GM12873 (cell line): ENCODE data around the gene B4GALT1.

ENCODE experiments used
- TF ChIP-seq, protein P1 (sequence below): IDR thresholded peaks from 2 replicates; pipeline ENCODE4 v1.5.1; 2012; ENCODE audit warnings: low read depth, mild to moderate bottlenecking, moderate library complexity, low read length, control low read depth; ENCODE audit not compliant: insufficient read depth; ENCODE audit errors: missing control alignments

Gene B4GALT1

DNA sequence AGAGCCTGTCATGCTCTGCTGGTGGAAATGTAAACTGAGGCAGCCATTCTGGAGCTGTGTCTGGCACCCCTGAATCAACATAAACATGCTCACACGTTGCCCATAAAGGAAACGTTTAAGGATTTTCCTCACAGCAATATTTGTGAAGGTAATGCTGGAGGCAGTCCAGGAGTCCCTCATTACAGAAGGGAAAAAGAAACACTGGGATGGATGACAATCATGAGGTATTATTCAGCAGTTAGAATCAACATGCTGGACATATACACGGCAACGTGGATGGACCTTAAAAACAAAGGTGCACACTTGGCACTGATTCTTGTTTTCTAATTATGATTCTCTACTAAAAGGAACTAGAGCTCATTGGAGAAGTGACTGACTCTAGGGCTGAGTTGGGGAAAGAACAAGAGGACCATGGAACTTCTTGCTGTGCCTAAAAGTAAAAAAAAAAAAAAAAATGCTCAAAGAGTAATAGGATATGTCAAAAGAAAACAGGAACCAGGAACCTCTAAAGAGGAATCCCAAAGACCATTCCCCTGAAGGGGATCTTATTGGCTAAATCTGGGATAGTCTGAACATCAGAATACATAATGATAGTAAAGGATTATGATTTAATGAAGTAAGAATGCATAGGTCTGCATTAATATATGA, 18.6 kb downstream of the B4GALT1 start:
- TF ChIP-seq, protein P1, sequence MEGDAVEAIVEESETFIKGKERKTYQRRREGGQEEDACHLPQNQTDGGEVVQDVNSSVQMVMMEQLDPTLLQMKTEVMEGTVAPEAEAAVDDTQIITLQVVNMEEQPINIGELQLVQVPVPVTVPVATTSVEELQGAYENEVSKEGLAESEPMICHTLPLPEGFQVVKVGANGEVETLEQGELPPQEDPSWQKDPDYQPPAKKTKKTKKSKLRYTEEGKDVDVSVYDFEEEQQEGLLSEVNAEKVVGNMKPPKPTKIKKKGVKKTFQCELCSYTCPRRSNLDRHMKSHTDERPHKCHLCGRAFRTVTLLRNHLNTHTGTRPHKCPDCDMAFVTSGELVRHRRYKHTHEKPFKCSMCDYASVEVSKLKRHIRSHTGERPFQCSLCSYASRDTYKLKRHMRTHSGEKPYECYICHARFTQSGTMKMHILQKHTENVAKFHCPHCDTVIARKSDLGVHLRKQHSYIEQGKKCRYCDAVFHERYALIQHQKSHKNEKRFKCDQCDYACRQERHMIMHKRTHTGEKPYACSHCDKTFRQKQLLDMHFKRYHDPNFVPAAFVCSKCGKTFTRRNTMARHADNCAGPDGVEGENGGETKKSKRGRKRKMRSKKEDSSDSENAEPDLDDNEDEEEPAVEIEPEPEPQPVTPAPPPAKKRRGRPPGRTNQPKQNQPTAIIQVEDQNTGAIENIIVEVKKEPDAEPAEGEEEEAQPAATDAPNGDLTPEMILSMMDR, result no peak

DNA sequence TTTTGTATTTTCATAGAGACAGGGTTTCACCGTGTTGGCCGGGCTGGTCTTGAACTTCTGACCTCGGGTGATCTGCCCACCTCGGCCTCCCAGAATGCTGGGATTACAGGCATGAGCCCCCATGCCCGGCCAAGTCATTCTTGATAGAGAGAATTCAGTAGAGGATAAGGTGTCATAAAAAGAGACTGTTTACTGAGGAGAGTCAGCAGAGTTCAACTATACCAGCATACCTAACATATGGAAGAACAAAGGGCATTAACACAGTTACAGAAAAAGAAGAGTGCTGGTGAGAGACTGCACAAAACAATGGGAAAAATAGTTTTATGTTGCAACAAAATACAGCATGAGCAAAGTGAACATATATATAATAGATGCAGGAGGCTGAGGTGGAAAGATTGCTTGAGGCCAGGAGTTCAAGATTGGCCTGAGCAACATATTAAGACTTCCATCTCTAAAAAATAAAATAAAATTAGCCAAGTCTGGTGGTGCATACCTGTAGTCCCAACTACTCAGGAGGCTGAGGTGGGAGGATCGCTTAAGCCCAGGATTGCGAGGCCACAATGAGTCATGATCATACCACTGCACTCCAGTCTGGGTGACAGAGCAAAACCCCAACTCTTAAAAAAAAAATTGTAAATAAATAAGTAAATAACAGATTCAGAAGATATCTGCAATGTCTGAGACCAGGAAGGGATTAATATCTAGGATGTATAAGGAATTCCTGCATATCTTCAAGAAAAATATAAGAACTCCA, 19.5 kb downstream of the B4GALT1 start:
- TF ChIP-seq, protein P1, result no peak

DNA sequence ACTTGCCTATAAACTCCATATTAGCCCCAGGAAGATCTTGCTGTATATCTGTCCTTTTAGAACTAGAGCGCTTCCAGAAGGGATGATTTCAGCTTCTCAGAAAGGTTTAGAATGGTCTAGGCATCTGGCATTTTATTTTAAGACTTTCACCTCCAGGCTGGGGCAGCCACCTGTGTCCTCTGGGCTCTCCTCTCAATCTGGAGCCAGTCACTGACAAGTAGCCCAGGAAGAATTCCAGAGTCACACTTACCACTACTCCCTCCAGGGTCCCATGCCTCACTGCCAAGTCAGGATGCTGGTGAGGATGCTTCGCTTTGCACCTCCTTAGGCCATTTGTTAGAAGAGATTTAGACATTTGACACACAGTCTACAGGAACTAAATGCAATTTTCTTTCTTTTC, 20.8 kb downstream of the B4GALT1 start:
- TF ChIP-seq, protein P1, result no peak

DNA sequence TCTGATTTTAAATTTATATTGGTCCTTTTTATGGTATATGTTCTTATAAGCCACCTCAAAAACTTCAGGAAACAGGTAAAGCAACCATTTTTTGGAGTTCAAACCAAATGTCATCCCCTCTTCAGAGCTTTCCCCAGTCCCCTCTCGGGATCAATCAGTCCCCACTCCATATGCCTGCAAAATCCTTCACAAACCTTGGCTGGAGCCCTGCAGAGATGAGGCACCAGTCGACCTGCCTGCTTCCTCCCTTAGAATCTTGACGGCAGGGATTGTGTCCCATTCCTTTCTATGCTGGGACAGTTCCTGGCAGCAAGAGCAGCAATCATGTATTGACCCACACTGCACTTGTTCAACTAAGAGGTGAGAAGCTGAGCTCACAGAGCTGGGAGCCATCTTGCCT, 22.6 kb downstream of the B4GALT1 start:
- TF ChIP-seq, protein P1, result no peak

DNA sequence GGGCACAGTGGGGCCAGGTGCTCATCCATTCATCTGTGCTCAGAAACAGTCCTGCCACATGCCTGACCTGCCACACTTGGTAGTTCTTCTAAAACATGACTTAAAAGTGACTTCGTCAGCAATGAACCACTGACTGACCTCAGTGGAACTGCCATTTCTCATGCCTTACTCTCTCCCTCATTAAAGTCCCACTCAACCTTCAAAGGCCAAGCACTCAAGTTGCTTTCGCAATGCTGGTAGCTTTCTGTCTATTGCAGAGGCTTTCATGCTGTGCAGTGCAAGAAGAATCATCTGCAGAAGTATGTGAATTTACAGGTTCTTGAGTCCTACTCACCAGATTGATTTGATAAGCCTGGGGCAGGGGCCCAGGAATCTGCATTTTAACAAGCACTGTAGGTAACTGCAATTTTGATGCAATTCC, 23.9 kb downstream of the B4GALT1 start:
- TF ChIP-seq, protein P1, result no peak

DNA sequence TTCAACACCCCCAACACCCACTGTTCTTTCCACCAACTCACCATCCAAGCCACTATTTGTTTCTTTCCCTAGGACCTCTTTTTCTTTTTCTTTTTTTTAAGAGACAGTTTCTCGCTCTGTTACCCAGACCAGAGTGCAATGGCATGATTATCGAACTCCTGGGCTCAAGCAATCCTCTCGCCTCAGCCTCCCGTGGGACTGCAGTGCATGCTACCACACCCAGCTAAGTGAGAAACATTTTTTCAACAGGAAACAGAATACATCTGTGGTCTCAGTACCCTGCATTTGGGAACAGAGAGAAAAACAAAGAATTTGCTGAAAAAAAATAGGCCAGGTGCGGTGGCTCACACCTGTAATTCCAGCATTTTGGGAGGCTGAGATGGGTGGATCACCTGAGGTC, 24.6 kb downstream of the B4GALT1 start:
- TF ChIP-seq, protein P1, result no peak
